HG03460 (cell line): ENCODE data around the gene RBM46.
"Not testable (repeated sequence)": the region's sequence is repeated elsewhere in the genome, so short reads cannot be mapped to it uniquely, and the experiment has no call there.

ENCODE experiments used
- ATAC-seq: cut with Tn5 transposase; IDR thresholded peaks from one replicate; pipeline ENCODE4 v1.9.1; 2021; ENCODE audit not compliant: unreplicated experiment

RBM46 gene

GRCh38 chr4:154836513-154836912 is 55.4 kb downstream of the RBM46 start:
- ATAC-seq = no peak

GRCh38 chr4:154838155-154838554 is 57.1 kb downstream of the RBM46 start:
- no peak for ATAC-seq

- no peak for ATAC-seq
Measured at GRCh38 chr4:154838694-154839093, 57.6 kb downstream of the RBM46 start.

DNA sequence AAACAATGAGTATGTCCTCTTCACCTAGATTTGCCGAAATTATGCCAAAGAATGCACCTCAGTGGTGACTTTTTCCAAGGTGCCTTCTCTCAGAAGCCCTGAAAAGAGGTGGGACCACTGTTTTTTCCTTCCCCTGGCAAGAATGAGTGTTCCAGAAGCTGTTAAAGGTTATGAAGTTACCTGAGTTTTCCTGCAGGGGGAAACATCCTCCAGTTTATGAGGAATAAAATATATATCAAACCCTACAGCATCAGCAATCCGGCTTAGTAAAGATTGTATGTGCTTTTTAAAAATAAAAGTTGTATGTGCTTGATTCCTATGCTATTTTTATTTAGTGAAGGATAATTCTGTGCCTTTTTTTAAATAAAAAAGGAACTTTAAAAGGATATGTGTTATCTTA is 73.3 kb downstream of the RBM46 start:
- no peak for ATAC-seq

GRCh38 chr4:154858166-154858565 is 77.1 kb downstream of the RBM46 start:
- ATAC-seq = no peak

DNA sequence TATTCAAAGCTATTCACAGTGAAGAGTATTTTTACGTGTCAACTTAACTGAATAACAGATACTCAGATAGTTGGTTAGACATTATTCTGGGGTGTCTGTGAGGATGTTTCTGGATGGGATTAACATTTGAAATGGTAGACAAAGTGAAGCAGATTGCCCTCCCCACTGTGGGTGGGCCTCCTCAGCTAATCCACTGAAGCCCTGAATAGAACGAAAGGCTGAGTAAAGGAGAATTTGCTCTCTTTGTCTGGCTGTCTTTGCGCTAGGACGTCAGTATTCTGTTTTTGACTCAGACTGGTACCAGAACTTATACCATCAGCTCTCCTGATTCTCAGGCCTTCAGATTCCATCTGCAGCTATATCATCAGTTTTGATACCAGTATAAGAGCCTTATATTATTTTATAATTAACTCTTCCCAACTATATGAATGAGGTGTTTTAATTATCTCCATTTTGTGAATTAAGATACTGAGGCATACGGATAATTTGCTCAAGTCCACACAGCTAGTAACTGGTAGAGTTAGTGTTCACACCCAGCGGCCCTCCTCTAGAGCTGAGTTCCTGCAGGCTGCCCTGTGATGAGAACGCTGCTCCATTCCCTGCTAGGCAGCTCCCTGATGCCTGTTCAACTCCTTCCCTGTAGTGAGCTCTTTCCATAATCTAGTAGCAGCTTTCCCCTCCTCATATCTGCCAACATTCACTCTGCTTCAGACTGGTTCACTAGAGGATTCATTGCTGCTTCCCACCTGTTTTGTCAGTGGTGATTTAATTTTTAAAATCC is 87.5 kb downstream of the RBM46 start:
- no peak for ATAC-seq

GRCh38 chr4:154869301-154869700 is 88.2 kb downstream of the RBM46 start:
- ATAC-seq = no peak

DNA sequence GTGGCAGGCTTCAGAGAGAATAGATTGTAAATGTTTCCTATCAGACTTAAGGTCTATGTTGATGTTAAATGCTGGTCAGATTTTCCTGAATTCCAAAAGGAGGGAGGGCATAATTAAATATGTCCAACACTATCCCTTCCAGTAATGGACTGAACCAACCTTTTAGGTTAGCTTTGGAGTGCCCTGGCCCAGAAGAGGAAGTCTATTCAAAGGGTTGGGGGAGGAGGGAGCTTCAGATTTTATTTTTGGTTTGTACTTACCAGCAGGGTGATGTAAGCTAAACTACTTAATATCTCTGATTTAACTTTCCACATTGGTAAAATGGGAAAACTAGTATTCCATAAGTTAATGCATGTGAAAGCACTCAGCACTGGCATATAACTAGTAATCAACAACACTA is 91.1 kb downstream of the RBM46 start:
- no peak for ATAC-seq

- ATAC-seq = not testable (repeated sequence)
Measured at GRCh38 chr4:154874049-154874448, 93.0 kb downstream of the RBM46 start.

DNA sequence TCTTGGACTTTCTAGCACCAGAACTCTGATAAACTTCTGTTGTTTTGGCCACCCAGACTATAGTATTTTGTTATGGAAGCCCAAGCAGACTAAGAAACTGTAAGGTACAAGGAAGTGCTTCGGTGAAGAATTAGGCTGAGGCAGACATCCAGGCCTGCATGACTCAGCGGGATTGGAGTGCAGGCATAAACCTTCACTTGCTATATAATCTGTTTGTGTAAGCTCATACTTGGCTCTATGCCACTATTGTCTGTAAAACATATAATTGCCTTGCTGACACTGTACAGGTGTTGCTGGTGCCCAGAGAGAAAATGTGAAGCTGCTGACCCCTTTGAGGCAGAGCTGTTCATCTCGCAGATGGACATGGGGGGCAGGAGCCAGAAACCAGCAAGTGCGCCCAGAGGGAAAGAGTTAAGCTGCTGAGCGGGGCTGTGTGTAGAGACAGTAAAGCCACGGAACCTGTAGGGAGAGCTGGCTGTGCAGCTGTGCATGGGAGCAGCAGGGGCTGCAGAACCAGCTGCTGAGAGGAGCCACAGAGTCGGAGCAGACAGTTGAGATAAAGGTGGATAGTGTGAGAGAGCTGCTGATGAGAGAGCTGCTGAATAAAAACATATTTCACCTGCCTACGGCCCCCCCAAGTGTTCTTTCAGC is 96.2 kb downstream of the RBM46 start:
- no peak for ATAC-seq
